Mesendoderm (in vitro differentiated cells): ENCODE results near the gene GBA2.

Experiments
- DNase-seq: peaks from one replicate; pipeline ENCODE4 v3.0.0; 2013
- H2AK5ac ChIP-seq: 2 replicates; pipeline ENCODE4 v1.6.1; 2013; ENCODE audit warnings: low read length, inconsistent platforms
- H2BK120ac ChIP-seq: 2 replicates; pipeline ENCODE4 v1.6.1; 2013; ENCODE audit warnings: low read depth, mild to moderate bottlenecking, low read length, moderate library complexity, mixed read lengths
- H2BK15ac ChIP-seq: replicated peaks from 2 replicates; pipeline ENCODE4 v1.6.1; 2013; ENCODE audit warnings: low read depth, mild to moderate bottlenecking, moderate library complexity
- H2BK5ac ChIP-seq: 2 replicates; pipeline ENCODE4 v1.6.1; 2013; ENCODE audit warnings: low read length, inconsistent platforms
- H3K18ac ChIP-seq: 2 replicates; pipeline ENCODE4 v1.6.1; 2013; ENCODE audit warnings: mild to moderate bottlenecking, low read length, mixed read lengths
- H3K23ac ChIP-seq: one replicate; pipeline ENCODE4 v1.6.1; 2013; ENCODE audit warnings: low read length
- H3K27ac ChIP-seq: 2 replicates; pipeline ENCODE4 v1.5.1; 2013; ENCODE audit warnings: low read depth, mild to moderate bottlenecking, inconsistent platforms, low read length, moderate library complexity
- H3K27me3 ChIP-seq: 2 replicates; pipeline ENCODE4 v1.6.1; 2013; ENCODE audit warnings: low read length, control low read depth, mild to moderate bottlenecking, inconsistent platforms; ENCODE audit not compliant: insufficient read depth, poor library complexity
- H3K36me3 ChIP-seq: 2 replicates; pipeline ENCODE4 v1.6.1; 2013; ENCODE audit warnings: low read length, inconsistent platforms; ENCODE audit not compliant: control insufficient read depth, insufficient read depth
- H3K4ac ChIP-seq: one replicate; pipeline ENCODE4 v1.6.1; 2013; ENCODE audit warnings: low read depth, mild to moderate bottlenecking, low read length, moderate library complexity
- H3K4me1 ChIP-seq: 2 replicates; pipeline ENCODE4 v1.6.1; 2013; ENCODE audit warnings: low read depth, low read length, inconsistent platforms; ENCODE audit not compliant: control insufficient read depth
- H3K4me2 ChIP-seq: 2 replicates; pipeline ENCODE4 v1.6.1; 2013; ENCODE audit warnings: low read length
- H3K4me3 ChIP-seq: 2 replicates; pipeline ENCODE4 v1.5.1; 2013; ENCODE audit warnings: mild to moderate bottlenecking, low read length
- H3K56ac ChIP-seq: one replicate; pipeline ENCODE4 v1.6.1; 2013; ENCODE audit warnings: low read length
- H3K79me1 ChIP-seq: 2 replicates; pipeline ENCODE4 v1.6.1; 2013; ENCODE audit warnings: low read length, inconsistent platforms
- H3K79me2 ChIP-seq: 2 replicates; pipeline ENCODE4 v1.6.1; 2013; ENCODE audit warnings: mild to moderate bottlenecking, low read length; ENCODE audit not compliant: control insufficient read depth, insufficient read depth
- H3K9ac ChIP-seq: 2 replicates; pipeline ENCODE4 v1.6.1; 2013; ENCODE audit warnings: low read length, inconsistent platforms
- H4K5ac ChIP-seq: one replicate; pipeline ENCODE4 v1.6.1; 2013; ENCODE audit warnings: low read length
- H4K8ac ChIP-seq: one replicate; pipeline ENCODE4 v1.6.1; 2013; ENCODE audit warnings: low read depth, mild to moderate bottlenecking, control low read depth, low read length, moderate library complexity
- WGBS: extraction: QIAGEN DNeasy Blood & Tissue Kit; methylation state at CpG from one replicate; pipeline ENCODE4 v1.1.7; 2013; ENCODE audit warnings: low lambda C conversion rate, missing lambda C conversion rate; ENCODE audit not compliant: insufficient coverage; ENCODE audit errors: extremely low coverage; 5-methylcytosine and 5-hydroxymethylcytosine counted together

GBA2 gene

DNA sequence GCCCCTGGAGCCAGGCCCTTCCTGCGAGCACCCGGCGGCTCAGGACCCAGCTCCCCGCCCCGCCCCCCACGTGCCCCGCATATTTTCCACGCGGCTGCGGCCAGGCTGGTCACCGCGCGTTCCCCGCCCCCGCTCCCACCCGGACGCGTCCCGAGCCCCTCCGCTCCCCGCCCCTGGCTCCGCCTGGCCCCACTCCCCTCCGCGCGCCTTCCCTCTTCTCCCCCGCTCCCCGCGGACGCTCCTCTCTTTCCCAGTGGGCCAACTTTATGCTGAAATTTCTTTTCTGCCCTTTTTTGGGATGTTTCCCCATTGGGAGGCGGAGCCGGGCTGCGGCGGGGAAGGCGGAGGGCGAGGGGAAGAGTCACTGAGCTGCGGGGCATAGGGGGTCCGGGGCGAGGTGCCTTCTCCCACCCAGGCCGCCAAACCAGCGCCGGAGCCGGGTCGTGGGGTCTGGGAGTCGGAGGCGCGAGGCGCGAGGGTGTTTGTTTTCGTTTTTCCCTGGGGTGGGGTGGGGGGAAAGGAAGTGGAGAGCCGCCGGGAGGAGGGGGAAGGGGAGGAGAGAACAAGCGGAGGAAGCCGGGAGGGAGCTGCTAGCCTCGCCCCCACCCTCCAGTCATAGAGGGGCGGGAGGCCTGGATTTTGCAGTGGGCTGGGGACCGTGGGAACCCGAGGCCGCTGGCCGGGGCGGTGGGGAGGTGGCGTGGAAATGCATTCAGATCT is 58.3 kb downstream of the GBA2 start:
- Histone ChIP-seq H3K4me1 (peaks cover 10% of the 10 kb centered on the region), H3K4me3 (peak overlapping the region; percentile 73), H3K9ac (peak overlapping the region; percentile 99), H3K36me3 (no peaks in the 10 kb centered on the region), H3K18ac (peak overlapping the region; percentile 91), H3K4ac (peak overlapping the region; percentile 64), H3K79me1 (peaks cover 28% of the 10 kb centered on the region), H3K27ac (peak overlapping the region; percentile 95), H3K27me3 (no peaks in the 10 kb centered on the region), H4K8ac (peak overlapping the region; percentile 69), H3K23ac (peak overlapping the region; percentile 45), H2BK15ac (no peak overlapping the region), H2AK5ac (no peak overlapping the region), H4K5ac (no peak overlapping the region), H2BK5ac (peak overlapping the region; percentile 69), H3K56ac (peak overlapping the region; percentile 93), H3K4me2 (peak overlapping the region; percentile 86), H2BK120ac (peak overlapping the region; percentile 94), H3K79me2 (peaks cover 23% of the 10 kb centered on the region)
- DNase-seq: peak; percentile 85
- WGBS: no CpG with 5 or more reads among the region's 61 CpGs

GRCh38 chr9:35690294-35690613 is 58.8 kb downstream of the GBA2 start:
- peaks cover 28% of the 10 kb centered on the region for H3K79me1 ChIP-seq
- peak overlapping the region; percentile 95 for H3K27ac ChIP-seq
- H2BK15ac ChIP-seq: no peak overlapping the region
- peak overlapping the region; percentile 86 for H3K4me2 ChIP-seq
- peak overlapping the region; percentile 73 for H2BK5ac ChIP-seq
- H2AK5ac ChIP-seq: no peak overlapping the region
- H3K79me2 ChIP-seq: peaks cover 23% of the 10 kb centered on the region
- no peaks in the 10 kb centered on the region for H3K27me3 ChIP-seq
- peak overlapping the region; percentile 64 for H3K4ac ChIP-seq
- peak overlapping the region; percentile 62 for H3K4me3 ChIP-seq
- peak overlapping the region; percentile 99 for H3K9ac ChIP-seq
- no peak overlapping the region for H4K5ac ChIP-seq
- peaks cover 10% of the 10 kb centered on the region for H3K4me1 ChIP-seq
- peak overlapping the region; percentile 93 for H3K56ac ChIP-seq
- no CpG with 5 or more reads among the region's 21 CpGs for WGBS
- peak overlapping the region; percentile 69 for H4K8ac ChIP-seq
- no peak overlapping the region for H3K23ac ChIP-seq
- no peaks in the 10 kb centered on the region for H3K36me3 ChIP-seq
- H3K18ac ChIP-seq: peak overlapping the region; percentile 91
- peak; percentile 80 for DNase-seq
- peak overlapping the region; percentile 94 for H2BK120ac ChIP-seq

- peak within 1 kb of the TSS; percentile 95 for H3K27ac ChIP-seq
- H3K9ac ChIP-seq: peak within 1 kb of the TSS; percentile 99
- peaks cover 23% of the 10 kb centered on the region for H3K79me2 ChIP-seq
- H3K4me1 ChIP-seq: peaks cover 10% of the 10 kb centered on the region
- peak; percentile 94 for DNase-seq
- H3K4me2 ChIP-seq: peak within 1 kb of the TSS; percentile 97
- H3K36me3 ChIP-seq: no peaks in the 10 kb centered on the region
- H2AK5ac ChIP-seq: peak within 1 kb of the TSS; percentile 65
- H3K18ac ChIP-seq: peak within 1 kb of the TSS; percentile 91
- peak within 1 kb of the TSS; percentile 92 for H3K4me3 ChIP-seq
- no CpG with 5 or more reads among the region's 61 CpGs for WGBS
- peaks cover 28% of the 10 kb centered on the region for H3K79me1 ChIP-seq
- H2BK120ac ChIP-seq: peak within 1 kb of the TSS; percentile 94
- peak within 1 kb of the TSS; percentile 64 for H3K4ac ChIP-seq
- no peak within 1 kb of the TSS for H4K5ac ChIP-seq
- peak within 1 kb of the TSS; percentile 69 for H4K8ac ChIP-seq
- H3K56ac ChIP-seq: peak within 1 kb of the TSS; percentile 99
- H3K23ac ChIP-seq: peak within 1 kb of the TSS; percentile 97
- no peak within 1 kb of the TSS for H2BK15ac ChIP-seq
- peak within 1 kb of the TSS; percentile 76 for H2BK5ac ChIP-seq
- H3K27me3 ChIP-seq: no peaks in the 10 kb centered on the region
Measured at GRCh38 chr9:35689542-35690293, 59.3 kb downstream of the GBA2 start, which contains the start of gene TPM2. TSS of gene TPM2 (minus strand) at chr9:35689925. CDS start at chr9:35689817, 108 bp downstream.

GRCh38 chr9:35688558-35689541 is 60.2 kb downstream of the GBA2 start:
- peaks cover 23% of the 10 kb centered on the region for H3K79me2 ChIP-seq
- no peak overlapping the region for H4K5ac ChIP-seq
- H2BK5ac ChIP-seq: peak overlapping the region; percentile 55
- H3K36me3 ChIP-seq: peaks cover 5% of the 10 kb centered on the region
- peak overlapping the region; percentile 97 for H3K23ac ChIP-seq
- H3K56ac ChIP-seq: peak overlapping the region; percentile 99
- peak overlapping the region; percentile 97 for H3K4me2 ChIP-seq
- H2BK15ac ChIP-seq: no peak overlapping the region
- no peak overlapping the region for H4K8ac ChIP-seq
- peak overlapping the region; percentile 70 for H3K27ac ChIP-seq
- WGBS: no CpG with 5 or more reads among the region's 12 CpGs
- H3K79me1 ChIP-seq: peaks cover 28% of the 10 kb centered on the region
- H2BK120ac ChIP-seq: no peak overlapping the region
- DNase-seq: no peak
- peak overlapping the region; percentile 44 for H3K18ac ChIP-seq
- H3K27me3 ChIP-seq: no peaks in the 10 kb centered on the region
- peak overlapping the region; percentile 65 for H2AK5ac ChIP-seq
- peaks cover 10% of the 10 kb centered on the region for H3K4me1 ChIP-seq
- H3K4ac ChIP-seq: peak overlapping the region; percentile 7
- peak overlapping the region; percentile 92 for H3K4me3 ChIP-seq
- H3K9ac ChIP-seq: peak overlapping the region; percentile 99

GRCh38 chr9:35687972-35688557 is 61.0 kb downstream of the GBA2 start:
- no CpG with 5 or more reads among the region's 2 CpGs for WGBS
- DNase-seq: no peak
- H2AK5ac ChIP-seq: no peak overlapping the region
- H3K18ac ChIP-seq: no peak overlapping the region
- H3K56ac ChIP-seq: peak overlapping the region; percentile 99
- H2BK5ac ChIP-seq: no peak overlapping the region
- H3K4ac ChIP-seq: no peak overlapping the region
- H3K79me2 ChIP-seq: peaks cover 23% of the 10 kb centered on the region
- no peak overlapping the region for H4K5ac ChIP-seq
- peaks cover 10% of the 10 kb centered on the region for H3K4me1 ChIP-seq
- H3K79me1 ChIP-seq: peaks cover 28% of the 10 kb centered on the region
- no peak overlapping the region for H2BK120ac ChIP-seq
- peak overlapping the region; percentile 99 for H3K9ac ChIP-seq
- peak overlapping the region; percentile 97 for H3K4me2 ChIP-seq
- H3K36me3 ChIP-seq: peaks cover 6% of the 10 kb centered on the region
- no peak overlapping the region for H2BK15ac ChIP-seq
- H3K4me3 ChIP-seq: no peak overlapping the region
- H3K27me3 ChIP-seq: no peaks in the 10 kb centered on the region
- peak overlapping the region; percentile 38 for H3K23ac ChIP-seq
- H3K27ac ChIP-seq: no peak overlapping the region
- H4K8ac ChIP-seq: no peak overlapping the region
